Chondrocyte (in vitro differentiated cells): ENCODE data around the gene TMEM30A. TPM values are rescaled to one million over a fixed set of nuclear protein-coding genes. Genes with fewer than 3 reads are reported as not detected.

Experiments used
- DNase-seq: peaks from one replicate; pipeline ENCODE4 v3.0.0; 2021; ENCODE audit warnings: mixed read lengths, low spot score
- H3K27ac Mint-ChIP-seq: one replicate; pipeline ENCODE4 v1.8.0; 2021; ENCODE audit warnings: mild to moderate bottlenecking, moderate library complexity, mixed read lengths; ENCODE audit not compliant: unreplicated experiment
- H3K27me3 Mint-ChIP-seq: 2 replicates; pipeline ENCODE4 v1.8.0; 2021; ENCODE audit warnings: low read depth, mixed read lengths
- H3K36me3 Mint-ChIP-seq: 2 replicates; pipeline ENCODE4 v1.8.0; 2021; ENCODE audit warnings: low read depth, mixed read lengths
- H3K4me1 Mint-ChIP-seq: 2 replicates; pipeline ENCODE4 v1.8.0; 2021; ENCODE audit warnings: low read depth, mild to moderate bottlenecking, mixed read lengths
- H3K4me3 Mint-ChIP-seq: one replicate; pipeline ENCODE4 v1.8.0; 2021; ENCODE audit warnings: mild to moderate bottlenecking, moderate library complexity, mixed read lengths; ENCODE audit not compliant: unreplicated experiment
- H3K9me3 Mint-ChIP-seq: 2 replicates; pipeline ENCODE4 v1.8.0; 2021; ENCODE audit warnings: low read depth, mixed read lengths
- CTCF ChIP-seq: fragments of 200-600 bp; sonication (generic); IDR thresholded peaks from 2 replicates; pipeline ENCODE4 v1.5.0; 2021; ENCODE audit warnings: antibody characterized with exemption, mild to moderate bottlenecking, moderate library complexity
- total RNA-seq: library from RNA; stranded (reverse); gene quantifications from 3 replicates; pipeline ENCODE4 v1.2.1, GENCODE V29; 2021

The TMEM30A gene
- total RNA-seq, 1 donor from 2014 or later: 146 TPM

GRCh38 chr6:75292555-75292954 lies 8.0 kb upstream of the TMEM30A start:
- no peak overlapping the region for H3K4me3 Mint-ChIP-seq
- DNase-seq: no peak
- H3K27me3 Mint-ChIP-seq: no peaks in the 10 kb centered on the region
- no peaks in the 10 kb centered on the region for H3K4me1 Mint-ChIP-seq
- no peaks in the 10 kb centered on the region for H3K36me3 Mint-ChIP-seq
- H3K27ac Mint-ChIP-seq: no peak overlapping the region
- H3K9me3 Mint-ChIP-seq: no peaks in the 10 kb centered on the region
- no peak for TF ChIP-seq CTCF

GRCh38 chr6:75291744-75292143 lies 7.2 kb upstream of the TMEM30A start:
- H3K27me3 Mint-ChIP-seq: no peaks in the 10 kb centered on the region
- no peaks in the 10 kb centered on the region for H3K9me3 Mint-ChIP-seq
- TF ChIP-seq CTCF: no peak
- no peak overlapping the region for H3K4me3 Mint-ChIP-seq
- H3K27ac Mint-ChIP-seq: no peak overlapping the region
- H3K4me1 Mint-ChIP-seq: peaks cover 2% of the 10 kb centered on the region
- H3K36me3 Mint-ChIP-seq: no peaks in the 10 kb centered on the region
- DNase-seq: no peak

- TF ChIP-seq CTCF: no peak
- Mint-ChIP-seq H3K9me3 (no peaks in the 10 kb centered on the region), H3K27ac (no peak overlapping the region), H3K4me3 (no peak overlapping the region), H3K36me3 (no peaks in the 10 kb centered on the region), H3K27me3 (no peaks in the 10 kb centered on the region), H3K4me1 (peaks cover 6% of the 10 kb centered on the region)
- DNase-seq: no peak
Observed at GRCh38 chr6:75291331-75291730, 6.7 kb upstream of the TMEM30A start.

GRCh38 chr6:75290136-75290945 lies 5.7 kb upstream of the TMEM30A start:
- H3K36me3 Mint-ChIP-seq: no peaks in the 10 kb centered on the region
- H3K27me3 Mint-ChIP-seq: no peaks in the 10 kb centered on the region
- DNase-seq: no peak
- TF ChIP-seq CTCF: no peak
- no peak overlapping the region for H3K4me3 Mint-ChIP-seq
- H3K27ac Mint-ChIP-seq: no peak overlapping the region
- peaks cover 9% of the 10 kb centered on the region for H3K4me1 Mint-ChIP-seq
- H3K9me3 Mint-ChIP-seq: no peaks in the 10 kb centered on the region

GRCh38 chr6:75288023-75288422 lies 3.4 kb upstream of the TMEM30A start:
- Mint-ChIP-seq H3K4me3 (no peak overlapping the region), H3K36me3 (no peaks in the 10 kb centered on the region), H3K4me1 (peaks cover 9% of the 10 kb centered on the region), H3K9me3 (no peaks in the 10 kb centered on the region), H3K27me3 (no peaks in the 10 kb centered on the region), H3K27ac (no peak overlapping the region)
- DNase-seq: no peak
- TF ChIP-seq CTCF: no peak
